Measurements from ENCODE around the gene FLCN. TPM values are rescaled to one million over a fixed set of nuclear protein-coding genes. Genes with fewer than 3 reads are reported as not detected.

Gene FLCN
- total RNA-seq, 1 experiment from 2014 or later = 35.3 TPM

- Mint-ChIP-seq H3K36me3 (ENCODE audit: insufficient read depth, unreplicated experiment) (peaks cover 47% of the 10 kb centered on the region), H3K4me3 (ENCODE audit: low read depth, unreplicated experiment) (no peak overlapping the region), H3K4me1 (ENCODE audit: low read depth, unreplicated experiment) (no peaks in the 10 kb centered on the region), H3K27ac (ENCODE audit: unreplicated experiment) (no peak overlapping the region), H3K9me3 (ENCODE audit: low read depth, unreplicated experiment) (no peaks in the 10 kb centered on the region), H3K27me3 (ENCODE audit: unreplicated experiment) (no peaks in the 10 kb centered on the region)
- CTCF ChIA-PET = no interaction called here
- DNase-seq = no peak
- no TSS peak for BruUV-seq (replicated peaks)
- intact Hi-C loops (cut with micrococcal nuclease; ENCODE audit: unreplicated experiment) = no loop called here
- TF ChIP-seq CTCF (IDR thresholded peaks at IDR 0.05; ENCODE audit: unreplicated experiment) = no peak
These were observed 12.8 kb downstream of the FLCN start for GRCh38 chr17:17224137-17224536.

GRCh38 chr17:17223736-17224135 lies 13.2 kb downstream of the FLCN start:
- no peak overlapping the region for H3K4me3 Mint-ChIP-seq (ENCODE audit: low read depth, unreplicated experiment)
- CTCF ChIA-PET = no interaction called here

GRCh38 chr17:17221329-17221728 lies 15.6 kb downstream of the FLCN start:
- CTCF ChIA-PET = no interaction called here
- no peak overlapping the region for H3K27ac Mint-ChIP-seq (ENCODE audit: unreplicated experiment)
- no peak for TF ChIP-seq CTCF (IDR thresholded peaks at IDR 0.05; ENCODE audit: unreplicated experiment)
- BruUV-seq (replicated peaks) = no TSS peak
- H3K4me3 Mint-ChIP-seq (ENCODE audit: low read depth, unreplicated experiment) = no peak overlapping the region
- DNase-seq = no peak
- H3K9me3 Mint-ChIP-seq (ENCODE audit: low read depth, unreplicated experiment) = no peaks in the 10 kb centered on the region
- H3K36me3 Mint-ChIP-seq (ENCODE audit: insufficient read depth, unreplicated experiment) = peaks cover 50% of the 10 kb centered on the region
- H3K27me3 Mint-ChIP-seq (ENCODE audit: unreplicated experiment) = no peaks in the 10 kb centered on the region
- intact Hi-C loops (cut with micrococcal nuclease; ENCODE audit: unreplicated experiment) = no loop called here
- no peaks in the 10 kb centered on the region for H3K4me1 Mint-ChIP-seq (ENCODE audit: low read depth, unreplicated experiment)

More at GRCh38 chr17:17223736-17224135, 13.2 kb downstream of the FLCN start:
- intact Hi-C loops (cut with micrococcal nuclease; ENCODE audit: unreplicated experiment) = no loop called here
- TF ChIP-seq CTCF (IDR thresholded peaks at IDR 0.05; ENCODE audit: unreplicated experiment) = no peak
- Mint-ChIP-seq H3K36me3 (ENCODE audit: insufficient read depth, unreplicated experiment) (peaks cover 46% of the 10 kb centered on the region), H3K27me3 (ENCODE audit: unreplicated experiment) (no peaks in the 10 kb centered on the region), H3K4me1 (ENCODE audit: low read depth, unreplicated experiment) (no peaks in the 10 kb centered on the region), H3K9me3 (ENCODE audit: low read depth, unreplicated experiment) (no peaks in the 10 kb centered on the region), H3K27ac (ENCODE audit: unreplicated experiment) (no peak overlapping the region)
- no TSS peak for BruUV-seq (replicated peaks)
- no peak for DNase-seq

- intact Hi-C loops (cut with micrococcal nuclease; ENCODE audit: unreplicated experiment) = no loop called here
- Mint-ChIP-seq H3K4me1 (ENCODE audit: low read depth, unreplicated experiment) (no peaks in the 10 kb centered on the region), H3K4me3 (ENCODE audit: low read depth, unreplicated experiment) (no peak overlapping the region), H3K27me3 (ENCODE audit: unreplicated experiment) (no peaks in the 10 kb centered on the region), H3K36me3 (ENCODE audit: insufficient read depth, unreplicated experiment) (peaks cover 42% of the 10 kb centered on the region), H3K9me3 (ENCODE audit: low read depth, unreplicated experiment) (no peaks in the 10 kb centered on the region), H3K27ac (ENCODE audit: unreplicated experiment) (no peak overlapping the region)
- no peak for DNase-seq
- CTCF ChIA-PET = no interaction called here
- TF ChIP-seq CTCF (IDR thresholded peaks at IDR 0.05; ENCODE audit: unreplicated experiment) = no peak
- no TSS peak for BruUV-seq (replicated peaks)
These were observed 16.4 kb downstream of the FLCN start for GRCh38 chr17:17220529-17220928.

Data from Calu3 (cell line).